HG03342 (cell line): ENCODE results near the gene C9orf57.
"Not testable (repeated sequence)": the region's sequence is repeated elsewhere in the genome, so short reads cannot be mapped to it uniquely, and the experiment has no call there.

Experiments used
- ATAC-seq: cut with Tn5 transposase; IDR thresholded peaks from one replicate; pipeline ENCODE4 v1.9.1; 2021; ENCODE audit warnings: mild to moderate bottlenecking, moderate library complexity; ENCODE audit not compliant: unreplicated experiment

Gene C9orf57

GRCh38 chr9:72060513-72060912 is at the start of gene C9orf57:
Gene C9orf57, minus strand, starts transcription at chr9:72060613. Its CDS starts 1,282 bp downstream, at chr9:72059331.
- ATAC-seq: no peak

GRCh38 chr9:72102520-72102919 is 42.1 kb upstream of the C9orf57 start:
- ATAC-seq: no peak

GRCh38 chr9:72095520-72095919 is 35.1 kb upstream of the C9orf57 start:
- ATAC-seq: not testable (repeated sequence)

- ATAC-seq: no peak
These were observed 32.4 kb upstream of the C9orf57 start for GRCh38 chr9:72092820-72093219.

GRCh38 chr9:72089451-72090130 is 29.2 kb upstream of the C9orf57 start:
- no peak for ATAC-seq

- ATAC-seq: no peak
These were observed 22.1 kb upstream of the C9orf57 start for GRCh38 chr9:72082536-72082935.

- ATAC-seq: not testable (repeated sequence)
These were observed 14.3 kb upstream of the C9orf57 start for GRCh38 chr9:72074666-72075065.

- ATAC-seq: no peak
These were observed 4.7 kb upstream of the C9orf57 start for GRCh38 chr9:72065076-72065475.

- ATAC-seq: no peak
These were observed 8.3 kb downstream of the C9orf57 start for GRCh38 chr9:72052122-72052521.

GRCh38 chr9:72048850-72049249 is 11.6 kb downstream of the C9orf57 start:
- ATAC-seq: no peak

- ATAC-seq: no peak
These were observed 13.6 kb downstream of the C9orf57 start for GRCh38 chr9:72046630-72047456.

- ATAC-seq: no peak
These were observed 16.3 kb downstream of the C9orf57 start for GRCh38 chr9:72044095-72044494.

GRCh38 chr9:72043576-72043975 is 16.8 kb downstream of the C9orf57 start:
- no peak for ATAC-seq

- ATAC-seq: no peak
These were observed 17.5 kb downstream of the C9orf57 start for GRCh38 chr9:72042928-72043327.

- no peak for ATAC-seq
These were observed 18.6 kb downstream of the C9orf57 start for GRCh38 chr9:72041775-72042194.

GRCh38 chr9:72041369-72041768 is 19.0 kb downstream of the C9orf57 start:
- ATAC-seq: no peak

- ATAC-seq: peak; percentile 59
These were observed 20.9 kb downstream of the C9orf57 start for GRCh38 chr9:72039532-72039931.

- peak; percentile 70 for ATAC-seq
These were observed 21.5 kb downstream of the C9orf57 start for GRCh38 chr9:72038890-72039410.

- no peak for ATAC-seq
These were observed 22.0 kb downstream of the C9orf57 start for GRCh38 chr9:72038408-72038807.

GRCh38 chr9:72037571-72037970 is 22.8 kb downstream of the C9orf57 start:
- no peak for ATAC-seq

- no peak for ATAC-seq
These were observed 29.6 kb downstream of the C9orf57 start for GRCh38 chr9:72030767-72031166.

GRCh38 chr9:72029986-72030385 is 30.4 kb downstream of the C9orf57 start:
- no peak for ATAC-seq
